ENCODE results near the gene PACSIN3. TPM values are rescaled to one million over a fixed set of nuclear protein-coding genes. Genes with fewer than 3 reads are reported as not detected.

Gene PACSIN3
- total RNA-seq, 1 donor, result 12.7 TPM

DNA sequence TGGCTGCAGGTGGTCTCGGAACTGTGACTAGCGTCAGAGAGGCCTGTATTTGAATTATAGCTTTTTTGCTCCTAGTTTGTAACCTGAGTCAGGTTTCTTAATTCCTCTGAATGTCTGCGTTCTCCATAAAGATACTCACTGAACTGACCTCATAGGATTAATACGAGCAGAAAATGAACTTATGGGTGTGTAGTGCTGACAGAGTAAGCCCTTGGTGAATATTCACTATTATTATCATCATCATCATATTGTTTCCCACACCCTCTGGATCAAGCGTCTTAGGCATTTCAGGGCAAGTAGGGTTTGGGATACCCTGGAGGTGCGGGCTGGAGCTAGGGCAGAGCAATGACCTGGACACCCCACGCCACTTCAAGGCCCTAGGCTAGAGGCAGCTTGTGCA lies 38.6 kb downstream of the PACSIN3 start:
- Histone ChIP-seq H3K4me3 (ENCODE audit: insufficient read depth, low read length) (no peak overlapping the region), H3K27ac (ENCODE audit: low read depth, low read length) (no peak overlapping the region), H3K4me1 (ENCODE audit: insufficient read depth, low read length) (peaks cover under 1% of the 10 kb centered on the region), H3K4me2 (ENCODE audit: insufficient read depth, low read length) (no peak overlapping the region), H3K79me2 (ENCODE audit: insufficient read depth, low read length) (no peaks in the 10 kb centered on the region), H3K27me3 (ENCODE audit: insufficient read depth, low read length) (no peaks in the 10 kb centered on the region), H2AFZ (ENCODE audit: low read length) (no peak overlapping the region), H3K9me3 (ENCODE audit: low read depth, low read length) (no peaks in the 10 kb centered on the region), H3K36me3 (ENCODE audit: insufficient read depth, low read length) (no peaks in the 10 kb centered on the region), H4K20me1 (ENCODE audit: insufficient read depth, low read length) (peaks cover 2% of the 10 kb centered on the region)
- TF ChIP-seq, protein P1, sequence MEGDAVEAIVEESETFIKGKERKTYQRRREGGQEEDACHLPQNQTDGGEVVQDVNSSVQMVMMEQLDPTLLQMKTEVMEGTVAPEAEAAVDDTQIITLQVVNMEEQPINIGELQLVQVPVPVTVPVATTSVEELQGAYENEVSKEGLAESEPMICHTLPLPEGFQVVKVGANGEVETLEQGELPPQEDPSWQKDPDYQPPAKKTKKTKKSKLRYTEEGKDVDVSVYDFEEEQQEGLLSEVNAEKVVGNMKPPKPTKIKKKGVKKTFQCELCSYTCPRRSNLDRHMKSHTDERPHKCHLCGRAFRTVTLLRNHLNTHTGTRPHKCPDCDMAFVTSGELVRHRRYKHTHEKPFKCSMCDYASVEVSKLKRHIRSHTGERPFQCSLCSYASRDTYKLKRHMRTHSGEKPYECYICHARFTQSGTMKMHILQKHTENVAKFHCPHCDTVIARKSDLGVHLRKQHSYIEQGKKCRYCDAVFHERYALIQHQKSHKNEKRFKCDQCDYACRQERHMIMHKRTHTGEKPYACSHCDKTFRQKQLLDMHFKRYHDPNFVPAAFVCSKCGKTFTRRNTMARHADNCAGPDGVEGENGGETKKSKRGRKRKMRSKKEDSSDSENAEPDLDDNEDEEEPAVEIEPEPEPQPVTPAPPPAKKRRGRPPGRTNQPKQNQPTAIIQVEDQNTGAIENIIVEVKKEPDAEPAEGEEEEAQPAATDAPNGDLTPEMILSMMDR (IDR thresholded peaks at IDR 0.05; ENCODE audit: extremely low read depth, low read depth, low read length), result no peak
- DNase-seq (ENCODE audit: insufficient read length, low spot score, missing footprints), result no peak

DNA sequence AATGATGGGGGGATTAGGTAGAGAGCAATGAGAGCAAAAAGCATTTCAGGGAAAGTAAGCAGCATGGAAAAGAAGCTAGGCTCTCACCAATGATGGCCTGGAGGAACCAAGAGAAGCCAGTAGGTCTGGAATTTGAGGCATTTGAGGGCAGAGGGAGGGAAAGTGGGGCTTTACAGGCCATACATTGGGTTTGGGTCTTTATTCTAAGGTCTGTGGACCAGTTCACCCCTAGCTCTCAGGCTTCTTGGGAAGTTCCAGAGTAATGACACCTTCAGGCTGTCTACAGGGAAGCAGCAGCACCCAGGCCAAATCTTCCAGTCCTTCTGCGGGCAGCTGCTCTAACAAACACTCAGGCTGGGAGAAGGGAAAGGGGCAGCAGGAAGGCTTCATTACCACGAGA lies 39.0 kb downstream of the PACSIN3 start:
- no peak overlapping the region for H3K27ac ChIP-seq (ENCODE audit: low read depth, low read length)
- H3K4me3 ChIP-seq (ENCODE audit: insufficient read depth, low read length), result no peak overlapping the region
- no peak overlapping the region for H3K4me2 ChIP-seq (ENCODE audit: insufficient read depth, low read length)
- H3K4me1 ChIP-seq (ENCODE audit: insufficient read depth, low read length), result no peaks in the 10 kb centered on the region
- H2AFZ ChIP-seq (ENCODE audit: low read length), result no peak overlapping the region
- TF ChIP-seq, protein P1 (IDR thresholded peaks at IDR 0.05; ENCODE audit: extremely low read depth, low read depth, low read length), result no peak
- H3K36me3 ChIP-seq (ENCODE audit: insufficient read depth, low read length), result no peaks in the 10 kb centered on the region
- no peak for DNase-seq (ENCODE audit: insufficient read length, low spot score, missing footprints)
- H4K20me1 ChIP-seq (ENCODE audit: insufficient read depth, low read length), result no peaks in the 10 kb centered on the region
- no peaks in the 10 kb centered on the region for H3K27me3 ChIP-seq (ENCODE audit: insufficient read depth, low read length)
- no peaks in the 10 kb centered on the region for H3K9me3 ChIP-seq (ENCODE audit: low read depth, low read length)
- no peaks in the 10 kb centered on the region for H3K79me2 ChIP-seq (ENCODE audit: insufficient read depth, low read length)

DNA sequence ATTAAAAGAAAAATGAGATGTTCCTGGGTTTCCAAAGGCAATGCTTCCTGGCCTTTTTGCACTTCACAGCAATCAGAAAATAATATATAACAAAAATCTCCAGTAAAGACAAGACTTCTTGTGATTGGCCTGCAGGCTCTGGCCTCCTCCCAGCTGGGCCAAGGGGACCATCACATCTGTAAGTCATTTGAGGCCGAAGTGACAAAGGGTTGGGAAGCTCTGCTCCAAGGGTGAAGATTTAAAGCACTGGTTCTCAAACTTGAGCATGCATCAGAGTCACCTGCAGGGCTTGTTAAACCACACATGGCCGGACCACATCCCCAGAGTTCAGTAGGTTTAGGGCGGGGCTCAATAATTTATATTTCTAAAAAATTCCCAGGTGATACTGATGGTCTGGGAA lies 41.7 kb downstream of the PACSIN3 start:
- no peaks in the 10 kb centered on the region for H3K79me2 ChIP-seq (ENCODE audit: insufficient read depth, low read length)
- no peaks in the 10 kb centered on the region for H4K20me1 ChIP-seq (ENCODE audit: insufficient read depth, low read length)
- no peak for DNase-seq (ENCODE audit: insufficient read length, low spot score, missing footprints)
- H3K4me1 ChIP-seq (ENCODE audit: insufficient read depth, low read length), result no peaks in the 10 kb centered on the region
- H3K9me3 ChIP-seq (ENCODE audit: low read depth, low read length), result no peaks in the 10 kb centered on the region
- no peak overlapping the region for H2AFZ ChIP-seq (ENCODE audit: low read length)
- no peaks in the 10 kb centered on the region for H3K27me3 ChIP-seq (ENCODE audit: insufficient read depth, low read length)
- TF ChIP-seq, protein P1 (IDR thresholded peaks at IDR 0.05; ENCODE audit: extremely low read depth, low read depth, low read length), result no peak
- H3K4me3 ChIP-seq (ENCODE audit: insufficient read depth, low read length), result no peak overlapping the region
- no peak overlapping the region for H3K27ac ChIP-seq (ENCODE audit: low read depth, low read length)
- H3K4me2 ChIP-seq (ENCODE audit: insufficient read depth, low read length), result no peak overlapping the region
- H3K36me3 ChIP-seq (ENCODE audit: insufficient read depth, low read length), result no peaks in the 10 kb centered on the region

DNA sequence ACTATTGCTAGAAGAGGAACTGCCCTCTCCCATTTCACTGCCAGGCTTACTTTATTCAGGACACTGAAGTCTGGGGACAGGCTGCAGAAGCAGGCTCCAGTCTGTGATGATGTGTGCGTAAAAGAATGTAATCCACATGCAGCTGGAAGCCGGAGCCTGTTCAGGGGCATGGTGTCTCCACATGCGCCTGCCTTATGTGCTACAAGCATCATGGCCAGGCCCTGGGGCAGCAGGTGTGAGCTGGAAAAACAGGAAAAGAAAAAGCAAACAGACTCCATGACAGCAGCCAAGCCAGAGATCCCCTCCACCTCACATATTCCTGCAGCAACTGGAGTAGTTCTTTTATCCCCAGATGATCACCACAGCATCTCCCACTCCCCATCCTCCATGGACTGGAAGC lies 42.9 kb downstream of the PACSIN3 start:
- Histone ChIP-seq H2AFZ (ENCODE audit: low read length) (no peak overlapping the region), H3K4me2 (ENCODE audit: insufficient read depth, low read length) (no peak overlapping the region), H3K79me2 (ENCODE audit: insufficient read depth, low read length) (no peaks in the 10 kb centered on the region), H3K9me3 (ENCODE audit: low read depth, low read length) (no peaks in the 10 kb centered on the region), H3K27ac (ENCODE audit: low read depth, low read length) (no peak overlapping the region), H3K36me3 (ENCODE audit: insufficient read depth, low read length) (no peaks in the 10 kb centered on the region), H3K4me3 (ENCODE audit: insufficient read depth, low read length) (no peak overlapping the region), H3K4me1 (ENCODE audit: insufficient read depth, low read length) (no peaks in the 10 kb centered on the region), H4K20me1 (ENCODE audit: insufficient read depth, low read length) (no peaks in the 10 kb centered on the region), H3K27me3 (ENCODE audit: insufficient read depth, low read length) (no peaks in the 10 kb centered on the region)
- no peak for DNase-seq (ENCODE audit: insufficient read length, low spot score, missing footprints)
- TF ChIP-seq, protein P1 (IDR thresholded peaks at IDR 0.05; ENCODE audit: extremely low read depth, low read depth, low read length), result no peak
